HG03135 (cell line): ENCODE measurements around the gene HDGFL1.

ENCODE experiments used
- ATAC-seq: cut with Tn5 transposase; IDR thresholded peaks from one replicate; pipeline ENCODE4 v1.9.1; 2021; ENCODE audit warnings: mild to moderate bottlenecking, moderate library complexity; ENCODE audit not compliant: unreplicated experiment

HDGFL1 gene

DNA sequence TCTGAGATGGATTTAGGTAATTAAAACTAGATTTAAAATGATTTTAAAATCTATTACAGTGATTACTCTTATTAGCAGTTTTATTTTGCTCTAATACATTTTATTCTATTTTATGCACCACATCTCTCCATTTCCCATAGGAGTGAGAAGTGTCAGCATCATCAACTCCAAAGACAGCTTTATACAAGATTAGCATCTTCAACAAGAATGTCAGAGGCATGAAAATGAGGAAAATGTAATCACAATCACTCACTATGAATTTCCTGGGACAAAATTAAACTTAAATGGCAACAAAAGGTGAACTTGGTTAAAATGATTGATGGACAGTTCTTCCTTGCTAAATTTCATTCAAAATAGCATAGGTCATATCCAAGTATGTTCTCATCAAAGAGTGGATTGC lies 19.8 kb downstream of the HDGFL1 start:
- ATAC-seq, result no peak

GRCh38 chr6:22590423-22590822 lies 21.1 kb downstream of the HDGFL1 start:
- ATAC-seq, result no peak

- ATAC-seq, result no peak
Measured at GRCh38 chr6:22593895-22594294, 24.5 kb downstream of the HDGFL1 start.

GRCh38 chr6:22596011-22596410 lies 26.6 kb downstream of the HDGFL1 start:
- no peak for ATAC-seq

- ATAC-seq, result no peak
Measured at GRCh38 chr6:22598339-22598738, 29.0 kb downstream of the HDGFL1 start.

- ATAC-seq, result no peak
Measured at GRCh38 chr6:22600059-22600458, 30.7 kb downstream of the HDGFL1 start.

DNA sequence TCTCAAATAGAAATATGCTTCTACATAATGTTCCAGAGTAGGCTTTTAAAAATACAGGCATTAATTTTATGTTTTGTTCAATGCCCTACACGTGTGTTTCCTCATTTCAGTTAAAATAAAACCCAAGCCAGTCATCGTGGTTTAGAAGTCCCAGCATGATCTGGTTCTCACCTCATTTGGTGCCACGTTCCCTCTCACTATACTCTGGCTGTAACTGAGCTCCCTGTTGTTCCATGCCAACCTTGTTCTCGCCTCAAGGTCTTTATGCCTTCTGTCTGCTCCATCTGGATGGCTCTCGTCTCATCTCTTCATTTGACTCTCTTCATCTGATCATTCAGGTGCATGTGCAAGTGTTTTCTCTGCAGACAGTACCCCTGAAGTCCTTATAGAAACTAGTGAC lies 32.6 kb downstream of the HDGFL1 start:
- ATAC-seq, result no peak

DNA sequence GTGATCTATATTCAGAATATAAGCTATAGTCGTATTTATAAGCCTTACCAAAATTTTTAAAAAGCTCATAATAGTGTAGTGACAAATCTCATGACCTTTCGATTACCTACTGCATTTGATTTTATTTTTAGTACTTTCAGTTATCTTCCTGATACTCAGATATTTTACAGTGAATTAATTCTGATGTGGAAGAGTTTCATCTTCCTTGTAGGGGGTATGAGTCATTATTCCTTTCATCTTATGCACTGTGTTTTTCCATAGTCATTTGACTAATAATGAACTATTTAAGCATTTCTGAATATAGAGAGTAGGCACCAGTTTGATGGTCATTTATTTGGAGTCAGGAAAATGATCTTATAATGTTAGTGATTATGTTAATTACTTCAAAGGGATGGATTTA lies 36.4 kb downstream of the HDGFL1 start:
- ATAC-seq, result no peak

DNA sequence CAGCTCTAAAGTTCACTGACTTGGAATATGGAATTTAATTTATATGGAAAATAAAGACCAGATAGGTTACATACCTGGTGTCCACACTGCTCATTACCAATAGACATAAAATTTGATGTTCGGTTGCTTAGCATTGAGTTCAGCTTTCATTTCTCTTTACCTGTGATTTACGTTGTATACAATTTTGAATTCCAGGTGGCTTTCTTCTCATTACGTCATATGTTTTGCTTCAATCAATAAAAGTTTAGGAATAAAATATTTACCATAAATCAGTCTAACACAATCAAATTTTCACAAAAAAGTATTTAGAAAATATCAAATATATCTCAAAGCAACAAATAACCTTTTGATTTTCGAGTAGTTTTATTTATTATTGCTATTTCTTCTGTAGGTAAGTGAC lies 40.8 kb downstream of the HDGFL1 start:
- no peak for ATAC-seq

GRCh38 chr6:22612236-22612635 lies 42.9 kb downstream of the HDGFL1 start:
- no peak for ATAC-seq

DNA sequence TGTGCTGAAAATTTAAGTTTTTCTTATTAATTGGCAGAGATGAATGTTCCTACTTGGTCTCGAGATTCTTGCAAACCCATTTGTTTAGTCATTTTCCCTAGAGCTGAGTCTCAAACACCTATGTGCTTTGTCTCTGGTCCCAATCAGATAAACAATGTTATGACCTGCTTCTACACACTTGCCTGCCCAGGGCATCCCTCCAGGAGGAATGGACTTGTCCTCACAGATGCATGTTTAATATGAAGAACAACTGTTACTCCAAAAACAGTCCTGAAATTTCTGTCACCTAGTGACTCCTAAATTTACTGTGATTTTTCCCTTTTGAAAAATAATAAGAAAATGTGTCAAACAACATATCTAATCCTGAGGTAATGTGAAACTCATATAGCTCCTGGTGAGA lies 43.7 kb downstream of the HDGFL1 start:
- ATAC-seq, result no peak

- ATAC-seq, result no peak
Measured at GRCh38 chr6:22613695-22614094, 44.3 kb downstream of the HDGFL1 start.

- no peak for ATAC-seq
Measured at GRCh38 chr6:22614547-22614946, 45.2 kb downstream of the HDGFL1 start.

- ATAC-seq, result no peak
Measured at GRCh38 chr6:22621028-22621427, 51.7 kb downstream of the HDGFL1 start.
